ENCODE measurements around the gene EP400.
A peak's percentile ranks its signal among the peaks of the same experiment; 100 is the strongest.

The EP400 gene

DNA sequence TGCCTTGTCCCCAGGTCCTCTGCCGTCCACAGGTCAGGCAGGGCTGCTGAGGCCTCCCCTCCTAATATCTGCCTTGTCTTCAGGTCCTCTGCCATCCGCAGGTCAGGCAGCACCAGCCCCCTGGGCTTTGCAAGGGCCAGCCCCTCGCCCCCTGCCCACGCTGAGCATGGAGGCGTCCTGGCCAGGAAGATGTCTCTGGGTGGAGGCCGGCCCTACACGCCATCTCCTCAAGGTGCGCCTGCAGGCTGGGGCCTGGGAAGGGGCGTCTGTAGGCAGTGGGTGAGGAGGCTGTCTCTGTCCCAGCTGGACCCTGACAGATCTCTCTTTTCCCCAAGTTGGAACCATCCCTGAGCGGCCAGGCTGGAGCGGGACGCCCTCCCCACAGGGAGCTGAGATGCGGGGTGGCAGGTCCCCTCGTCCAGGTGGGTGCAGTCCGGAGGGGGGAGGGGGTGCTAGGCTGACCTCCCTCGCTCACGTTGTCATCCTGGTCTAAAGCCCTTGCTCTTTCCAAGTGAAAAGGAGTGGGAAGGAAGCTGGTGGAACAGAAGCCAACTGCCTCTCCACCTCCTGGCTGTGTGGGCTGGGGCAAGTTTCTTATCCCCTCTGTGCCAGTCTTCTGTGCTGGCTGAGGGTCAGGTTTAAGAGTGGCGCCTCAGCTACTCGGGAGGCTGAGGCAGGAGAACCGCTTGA lies 34.6 kb upstream of the EP400 start:
- H3K4me1 ChIP-seq (ENCODE audit: insufficient read depth, low read length, severe bottlenecking): no peaks in the 10 kb centered on the region
- no peak overlapping the region for H3K27ac ChIP-seq (ENCODE audit: low read depth, low read length, poor library complexity, severe bottlenecking)
- H4K20me1 ChIP-seq (ENCODE audit: insufficient read depth, low read length): no peaks in the 10 kb centered on the region
- no peaks in the 10 kb centered on the region for H3K9me3 ChIP-seq (ENCODE audit: low read length)
- H3K27me3 ChIP-seq (ENCODE audit: insufficient read depth, low read length): no peaks in the 10 kb centered on the region
- H3F3A ChIP-seq (ENCODE audit: insufficient read depth, low read length): no peaks in the 10 kb centered on the region
- H3K4me3 ChIP-seq (ENCODE audit: low read depth, low read length, poor library complexity, severe bottlenecking): no peak overlapping the region
- no peak overlapping the region for H2AFZ ChIP-seq (ENCODE audit: low read length)
- peaks cover 4% of the 10 kb centered on the region for H3K36me3 ChIP-seq (ENCODE audit: insufficient read depth, low read length)
- no peak overlapping the region for H3K4me2 ChIP-seq (ENCODE audit: low read length)
- TF ChIP-seq CTCF (IDR thresholded peaks at IDR 0.05; ENCODE audit: low read length): no peak
- no peak for TF ChIP-seq EZH2 (IDR thresholded peaks at IDR 0.05; ENCODE audit: borderline replicate concordance, low read length)
- H3K9me2 ChIP-seq (ENCODE audit: low read depth, low read length): no peaks in the 10 kb centered on the region
- H3K9ac ChIP-seq (ENCODE audit: low read length): no peak overlapping the region
- no peaks in the 10 kb centered on the region for H3K79me2 ChIP-seq (ENCODE audit: insufficient read depth, low read length)

- no peak overlapping the region for H3K27ac ChIP-seq (ENCODE audit: low read depth, low read length, poor library complexity, severe bottlenecking)
- H2AFZ ChIP-seq (ENCODE audit: low read length): no peak overlapping the region
- no peak for TF ChIP-seq EZH2 (IDR thresholded peaks at IDR 0.05; ENCODE audit: borderline replicate concordance, low read length)
- peak; percentile 50; the same call in 1 of the 2 replicates for TF ChIP-seq CTCF (IDR thresholded peaks at IDR 0.05; ENCODE audit: low read length)
- no peaks in the 10 kb centered on the region for H3K9me3 ChIP-seq (ENCODE audit: low read length)
- H3F3A ChIP-seq (ENCODE audit: insufficient read depth, low read length): no peaks in the 10 kb centered on the region
- H3K4me3 ChIP-seq (ENCODE audit: low read depth, low read length, poor library complexity, severe bottlenecking): no peak overlapping the region
- H3K9me2 ChIP-seq (ENCODE audit: low read depth, low read length): no peaks in the 10 kb centered on the region
- no peaks in the 10 kb centered on the region for H3K4me1 ChIP-seq (ENCODE audit: insufficient read depth, low read length, severe bottlenecking)
- H3K4me2 ChIP-seq (ENCODE audit: low read length): no peak overlapping the region
- no peak overlapping the region for H3K9ac ChIP-seq (ENCODE audit: low read length)
- H3K36me3 ChIP-seq (ENCODE audit: insufficient read depth, low read length): peaks cover 4% of the 10 kb centered on the region; the same call in 1 of the 2 replicates
- no peaks in the 10 kb centered on the region for H3K27me3 ChIP-seq (ENCODE audit: insufficient read depth, low read length)
- H4K20me1 ChIP-seq (ENCODE audit: insufficient read depth, low read length): no peaks in the 10 kb centered on the region
- H3K79me2 ChIP-seq (ENCODE audit: insufficient read depth, low read length): no peaks in the 10 kb centered on the region
Measured at GRCh38 chr12:131915823-131916222, 33.9 kb upstream of the EP400 start.

- H3K9me2 ChIP-seq (ENCODE audit: low read depth, low read length): no peaks in the 10 kb centered on the region
- no peak overlapping the region for H3K4me2 ChIP-seq (ENCODE audit: low read length)
- H3K4me3 ChIP-seq (ENCODE audit: low read depth, low read length, poor library complexity, severe bottlenecking): no peak overlapping the region
- H3F3A ChIP-seq (ENCODE audit: insufficient read depth, low read length): no peaks in the 10 kb centered on the region
- H3K4me1 ChIP-seq (ENCODE audit: insufficient read depth, low read length, severe bottlenecking): no peaks in the 10 kb centered on the region
- TF ChIP-seq CTCF (IDR thresholded peaks at IDR 0.05; ENCODE audit: low read length): no peak
- TF ChIP-seq EZH2 (IDR thresholded peaks at IDR 0.05; ENCODE audit: borderline replicate concordance, low read length): no peak
- no peaks in the 10 kb centered on the region for H3K79me2 ChIP-seq (ENCODE audit: insufficient read depth, low read length)
- no peak overlapping the region for H3K9ac ChIP-seq (ENCODE audit: low read length)
- H3K27ac ChIP-seq (ENCODE audit: low read depth, low read length, poor library complexity, severe bottlenecking): no peak overlapping the region
- no peak overlapping the region for H2AFZ ChIP-seq (ENCODE audit: low read length)
- H3K36me3 ChIP-seq (ENCODE audit: insufficient read depth, low read length): peaks cover 4% of the 10 kb centered on the region; the same call in 1 of the 2 replicates
- no peaks in the 10 kb centered on the region for H3K9me3 ChIP-seq (ENCODE audit: low read length)
- no peaks in the 10 kb centered on the region for H3K27me3 ChIP-seq (ENCODE audit: insufficient read depth, low read length)
- H4K20me1 ChIP-seq (ENCODE audit: insufficient read depth, low read length): no peaks in the 10 kb centered on the region
Measured at GRCh38 chr12:131916306-131917138, 33.2 kb upstream of the EP400 start.
